Epithelial cell of esophagus (primary cell): ENCODE data around the gene SARS1.

Source experiments
- DNase-seq: peaks from one replicate; pipeline ENCODE4 v3.0.0; 2010; ENCODE audit warnings: low read depth
- H3K4me3 ChIP-seq: 2 replicates; pipeline ENCODE4 v1.5.1; 2011; ENCODE audit warnings: mild to moderate bottlenecking, low read length, control low read depth
- TF ChIP-seq, protein P1 (sequence below): IDR thresholded peaks from 2 replicates; pipeline ENCODE4 v1.5.1; 2011; ENCODE audit warnings: low read depth, mild to moderate bottlenecking, low read length, control low read depth, inconsistent platforms; ENCODE audit not compliant: insufficient read depth; ENCODE audit errors: missing control alignments

Gene SARS1

DNA sequence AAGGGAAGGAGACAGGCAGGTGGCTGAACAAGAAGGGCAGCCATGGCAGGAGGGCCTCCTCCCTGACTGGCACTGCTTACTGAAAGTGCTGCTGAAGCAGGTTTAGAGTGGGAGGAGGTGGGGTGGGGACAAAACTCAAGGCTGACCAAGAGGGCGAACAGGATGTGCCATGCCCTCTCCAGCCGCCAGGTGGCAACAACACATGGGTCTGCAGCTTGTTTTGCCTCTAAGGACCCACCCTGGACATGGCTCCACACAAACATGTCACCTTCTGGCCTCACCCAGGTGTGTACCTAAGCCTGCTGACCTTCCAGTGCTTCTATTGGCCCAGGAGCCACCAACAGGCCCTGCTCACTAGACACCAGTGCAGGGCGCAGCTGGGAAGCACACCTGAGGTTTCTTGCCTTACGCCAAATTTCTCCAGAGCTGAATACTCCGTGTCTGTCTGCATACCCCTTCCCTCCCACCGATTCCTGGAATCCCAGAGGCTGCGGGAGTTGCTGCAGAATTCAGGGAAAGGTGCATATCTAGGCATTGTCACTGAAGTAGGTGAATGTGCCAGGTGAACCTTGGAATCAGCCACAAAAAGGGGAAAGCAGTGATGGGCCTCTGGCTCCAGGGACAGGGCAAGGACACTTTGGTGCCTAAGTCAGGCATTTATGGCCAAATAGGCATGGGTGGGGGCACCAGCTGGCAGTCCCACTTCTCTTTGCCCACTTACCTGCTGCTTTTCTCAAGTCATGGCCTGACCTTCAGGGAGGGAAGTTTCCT lies 63.9 kb downstream of the SARS1 start:
- TF ChIP-seq, protein P1, sequence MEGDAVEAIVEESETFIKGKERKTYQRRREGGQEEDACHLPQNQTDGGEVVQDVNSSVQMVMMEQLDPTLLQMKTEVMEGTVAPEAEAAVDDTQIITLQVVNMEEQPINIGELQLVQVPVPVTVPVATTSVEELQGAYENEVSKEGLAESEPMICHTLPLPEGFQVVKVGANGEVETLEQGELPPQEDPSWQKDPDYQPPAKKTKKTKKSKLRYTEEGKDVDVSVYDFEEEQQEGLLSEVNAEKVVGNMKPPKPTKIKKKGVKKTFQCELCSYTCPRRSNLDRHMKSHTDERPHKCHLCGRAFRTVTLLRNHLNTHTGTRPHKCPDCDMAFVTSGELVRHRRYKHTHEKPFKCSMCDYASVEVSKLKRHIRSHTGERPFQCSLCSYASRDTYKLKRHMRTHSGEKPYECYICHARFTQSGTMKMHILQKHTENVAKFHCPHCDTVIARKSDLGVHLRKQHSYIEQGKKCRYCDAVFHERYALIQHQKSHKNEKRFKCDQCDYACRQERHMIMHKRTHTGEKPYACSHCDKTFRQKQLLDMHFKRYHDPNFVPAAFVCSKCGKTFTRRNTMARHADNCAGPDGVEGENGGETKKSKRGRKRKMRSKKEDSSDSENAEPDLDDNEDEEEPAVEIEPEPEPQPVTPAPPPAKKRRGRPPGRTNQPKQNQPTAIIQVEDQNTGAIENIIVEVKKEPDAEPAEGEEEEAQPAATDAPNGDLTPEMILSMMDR: peak; percentile 94
- peak; percentile 80 for DNase-seq
- H3K4me3 ChIP-seq: no peak overlapping the region

DNA sequence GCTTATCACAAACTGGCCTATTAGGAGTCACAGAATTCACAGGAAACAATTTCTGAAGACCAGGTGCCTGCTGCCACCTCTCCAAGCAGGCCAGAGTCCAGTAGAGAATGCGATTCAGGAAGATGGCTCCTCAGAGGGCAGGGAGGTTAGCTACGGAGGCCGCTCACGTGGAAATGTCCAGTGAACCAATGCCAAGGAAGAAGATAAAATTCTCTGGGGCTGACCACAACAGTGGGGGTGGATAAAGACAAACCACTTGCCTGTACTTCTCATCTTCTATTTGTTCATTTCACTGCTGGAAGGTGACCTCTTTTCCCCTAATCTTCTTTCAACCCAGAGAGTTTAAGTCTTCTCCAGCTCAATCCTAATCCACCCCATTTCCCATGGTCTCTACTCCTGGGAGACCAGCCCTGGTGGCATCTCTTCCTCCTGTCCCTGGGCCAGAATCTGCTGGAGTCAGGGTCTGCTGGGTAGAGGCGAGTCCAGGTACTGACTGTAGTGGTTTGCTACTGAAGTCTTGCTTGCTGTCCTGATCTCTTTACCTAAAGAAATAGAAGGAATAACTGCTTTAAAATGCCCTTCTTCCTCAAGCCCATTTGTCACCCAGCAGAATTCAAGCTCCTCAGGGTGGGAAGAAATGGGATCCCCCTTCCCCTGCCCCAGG lies 66.0 kb downstream of the SARS1 start:
- no peak overlapping the region for H3K4me3 ChIP-seq
- DNase-seq: no peak
- TF ChIP-seq, protein P1: no peak

DNA sequence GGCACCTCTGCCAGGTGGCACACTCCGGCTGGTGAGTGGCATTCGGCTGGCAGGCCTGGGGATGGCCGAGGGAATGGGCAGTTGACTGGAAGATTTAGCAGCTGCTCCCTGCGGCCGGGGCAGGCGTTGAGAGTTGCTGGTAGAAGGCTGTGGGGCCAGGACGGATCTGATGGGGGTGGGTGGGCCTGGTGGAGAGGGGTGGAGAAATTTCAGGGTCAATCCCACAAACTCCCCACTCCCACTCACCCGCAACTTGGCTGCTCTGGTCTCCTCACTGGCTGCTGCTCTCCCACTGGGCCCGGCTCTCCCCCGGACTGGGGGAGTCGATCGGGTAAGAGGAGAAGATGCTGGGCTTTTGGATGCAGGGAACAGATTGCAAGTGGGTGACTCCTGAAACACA lies 67.1 kb downstream of the SARS1 start:
- no peak overlapping the region for H3K4me3 ChIP-seq
- TF ChIP-seq, protein P1: no peak
- no peak for DNase-seq

DNA sequence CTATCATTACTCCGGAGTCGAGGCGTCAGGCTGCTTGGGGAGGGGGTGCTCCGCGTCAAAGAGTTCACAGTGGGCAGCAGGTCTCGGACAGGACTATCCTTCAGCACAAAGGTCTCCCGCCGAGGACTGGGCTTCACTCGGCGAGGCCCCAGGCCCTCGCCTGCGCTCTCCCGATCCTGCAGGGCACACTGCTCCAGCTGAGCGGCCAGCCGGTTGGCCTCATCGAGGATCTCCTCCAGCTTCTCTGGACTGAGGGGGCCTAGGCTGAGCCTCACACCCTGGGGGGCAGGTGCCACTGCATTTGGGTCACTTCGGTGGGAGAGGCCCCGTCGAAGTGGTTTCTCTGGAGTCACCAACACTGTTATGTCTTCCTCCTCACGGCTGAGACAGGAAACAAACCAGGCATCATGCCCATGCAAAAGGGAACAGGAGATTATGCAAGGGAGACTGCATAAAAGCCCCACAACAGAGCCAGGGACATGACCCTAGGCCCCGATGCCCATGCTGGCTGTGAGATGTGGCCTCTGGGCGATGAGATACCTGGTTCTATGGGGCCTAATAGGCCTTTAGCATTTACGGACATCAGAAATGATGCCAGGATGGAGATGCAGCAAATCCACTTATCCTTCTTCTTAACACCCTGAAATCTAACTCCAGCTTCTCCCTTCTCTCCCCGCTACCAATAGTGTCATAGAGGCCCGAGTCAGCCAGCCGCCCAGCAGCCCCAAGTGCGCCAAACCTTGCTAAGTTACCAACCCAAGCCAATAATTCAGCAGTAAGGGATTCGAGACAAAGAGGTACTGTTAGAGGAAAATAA lies 68.2 kb downstream of the SARS1 start:
- H3K4me3 ChIP-seq: peak overlapping the region; percentile 73
- no peak for DNase-seq
- TF ChIP-seq, protein P1: no peak

DNA sequence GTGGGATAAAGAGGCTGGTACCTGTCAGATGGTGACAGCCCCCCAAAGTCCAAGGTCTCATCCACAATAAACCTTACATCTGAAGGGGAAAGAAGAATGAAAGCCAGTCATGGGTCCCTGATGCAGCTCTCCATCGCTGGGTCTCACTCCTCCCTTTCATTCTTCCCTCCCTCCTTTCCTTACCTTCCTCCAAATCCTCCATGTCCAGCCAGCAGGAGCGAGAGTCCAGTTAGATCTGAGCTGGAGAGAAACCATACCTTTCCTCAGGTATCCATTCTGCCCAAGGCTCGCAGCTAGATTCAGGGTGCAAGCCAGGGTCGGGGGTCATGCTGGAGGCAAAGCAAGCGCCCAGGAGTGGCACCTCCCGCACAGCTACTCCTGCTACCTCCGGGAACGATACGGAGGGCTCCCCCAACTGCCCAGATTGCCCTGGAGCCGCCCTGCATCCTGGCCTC lies 68.8 kb downstream of the SARS1 start:
- peak overlapping the region; percentile 73 for H3K4me3 ChIP-seq
- DNase-seq: no peak
- TF ChIP-seq, protein P1: no peak

DNA sequence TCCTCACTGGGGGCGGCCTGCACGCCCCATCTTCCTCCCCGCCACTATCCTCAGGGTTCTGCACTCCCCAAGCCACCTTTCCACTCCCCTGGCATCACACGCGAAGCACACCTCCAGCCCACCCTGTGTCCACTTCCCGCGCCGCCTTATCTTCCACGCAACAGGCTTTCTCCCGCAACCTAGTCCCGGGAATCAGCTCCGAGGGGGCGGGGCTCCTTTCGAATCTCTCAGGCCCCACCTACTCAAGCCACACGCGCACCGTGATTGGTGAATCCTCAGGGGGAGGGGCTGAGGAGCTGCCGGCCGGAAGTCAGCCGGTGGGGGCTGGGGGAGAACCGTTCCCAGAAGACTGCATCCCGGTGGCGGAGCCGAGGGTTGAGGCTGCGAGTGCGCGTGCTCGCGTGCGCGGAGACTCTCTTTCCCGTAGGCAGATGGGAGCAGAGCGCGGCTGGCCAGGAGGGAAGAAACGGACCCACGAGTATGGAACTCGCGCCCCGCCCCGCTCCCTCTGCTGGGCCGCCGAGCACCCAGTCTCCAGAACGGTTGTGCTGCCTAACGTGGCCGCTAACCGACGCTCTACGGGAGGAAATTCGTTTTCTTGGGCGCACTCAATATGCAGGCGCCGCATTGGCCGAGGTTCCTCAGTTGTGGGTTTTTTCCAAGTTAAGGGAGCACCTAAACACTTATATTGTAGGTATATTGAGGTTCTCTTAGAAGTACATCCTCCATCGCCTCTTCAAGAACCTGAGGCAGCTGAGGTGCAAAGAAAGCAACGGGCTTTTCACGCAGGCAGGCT lies 69.4 kb downstream of the SARS1 start, which contains the start of gene PSRC1:
PSRC1 (minus strand) TSS at position 194 of the 796 bp plus-strand sequence.
- TF ChIP-seq, protein P1: peak; percentile 65
- H3K4me3 ChIP-seq: peak within 1 kb of the TSS; percentile 73
- DNase-seq: peak; percentile 97
